ENCODE results near the gene ADARB1. TPM values are rescaled to one million over a fixed set of nuclear protein-coding genes. Genes with fewer than 3 reads are reported as not detected.

ADARB1 gene
- total RNA-seq, 4 donors from 2014 or later, result 18.2 to 57.6 (median 32.0) TPM

DNA sequence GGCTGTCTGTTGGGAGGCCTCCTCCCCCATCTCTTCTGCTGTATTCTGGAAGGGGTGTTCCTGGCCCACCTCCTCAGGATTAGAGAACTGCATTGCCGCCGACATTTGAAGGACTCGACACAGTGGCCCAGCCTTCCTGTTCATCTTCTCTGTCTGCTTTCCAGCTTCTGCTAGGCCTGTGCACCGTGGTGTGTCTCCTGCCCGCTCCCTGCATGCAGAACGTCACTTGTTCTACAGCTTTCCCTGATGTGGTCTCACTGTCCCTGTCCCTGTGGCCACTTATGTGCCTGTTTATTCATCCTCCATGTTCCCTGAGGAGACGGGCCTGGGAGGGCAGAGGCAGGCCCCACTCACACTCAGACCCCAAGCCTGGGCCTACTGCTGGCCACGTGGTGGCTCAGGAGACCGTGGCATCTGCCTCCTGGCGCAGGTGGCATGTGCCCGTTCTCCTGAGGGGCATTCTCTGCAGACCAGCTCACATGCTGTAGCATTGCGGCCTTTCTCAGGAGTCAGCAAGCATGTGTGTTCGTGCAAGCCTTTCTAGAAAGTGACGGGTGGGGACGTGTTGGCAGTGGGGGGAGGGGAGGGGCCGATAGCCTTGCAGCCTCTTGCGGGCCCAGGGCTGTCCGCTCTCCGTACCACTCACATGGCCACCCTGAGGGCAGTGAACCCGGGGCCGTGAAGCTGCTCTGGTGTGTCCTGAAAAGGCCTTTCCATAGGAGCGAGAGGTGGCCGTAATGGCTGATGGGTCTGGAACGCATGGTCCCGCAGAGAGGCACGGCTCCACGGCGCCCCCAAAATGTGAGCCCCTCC, 177.5 kb downstream of the ADARB1 start:
- Histone ChIP-seq H3K4me1 (peaks cover 0 to 10% (median 3%) of the 10 kb centered on the region in 4 donors), H3K36me3 (no peaks in the 10 kb centered on the region), H3K27me3 (peaks cover 0 to 43% of the 10 kb centered on the region in 2 donors), H3K9me3 (peaks cover 0 to 4% (median 0%) of the 10 kb centered on the region in 4 donors), H3K27ac (no peak overlapping the region), H3K4me3 (no peak overlapping the region)
- 90% methylated on average over 25 to 26 of the region's 28 CpGs for WGBS, 2 donors
- TF ChIP-seq CTCF (IDR thresholded peaks at IDR 0.05) (no peak), POLR2A (IDR thresholded peaks at IDR 0.05) (no peak), EP300 (IDR thresholded peaks at IDR 0.05) (no peak)
- no peak for DNase-seq (ENCODE audit: low spot score in 2 of 2)

DNA sequence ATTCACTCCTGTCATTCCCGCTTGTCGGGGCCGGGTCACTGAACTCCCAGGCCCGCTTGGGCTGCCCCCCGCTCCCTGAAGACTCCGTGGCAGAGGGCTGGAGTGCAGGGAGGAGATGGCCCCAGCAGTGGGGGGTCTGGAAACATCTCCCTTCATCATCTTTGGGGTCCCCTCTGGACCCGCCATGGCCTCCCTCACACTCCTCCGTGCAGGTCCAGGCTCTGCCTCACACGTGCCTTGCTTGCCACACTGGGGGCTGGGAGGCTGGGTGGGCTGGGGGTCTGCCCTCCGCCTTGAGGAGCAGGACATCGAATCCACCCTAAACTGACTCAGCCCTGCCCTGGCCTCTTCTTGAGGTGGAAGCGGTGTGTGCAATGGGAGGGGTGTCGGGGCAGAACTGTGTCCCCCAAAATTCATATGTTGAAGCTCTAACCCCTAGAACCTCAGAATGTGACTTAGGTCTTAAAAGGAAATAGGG, 178.1 kb downstream of the ADARB1 start:
- 85 to 94% methylated on average over 7 to 13 of the region's 13 CpGs for WGBS, 2 donors
- H3K4me3 ChIP-seq, result no peak overlapping the region
- no peaks in the 10 kb centered on the region for H3K36me3 ChIP-seq
- DNase-seq (ENCODE audit: low spot score in 2 of 2), result no peak
- no peak overlapping the region for H3K27ac ChIP-seq
- TF ChIP-seq POLR2A (IDR thresholded peaks at IDR 0.05), result no peak
- no peak for TF ChIP-seq EP300 (IDR thresholded peaks at IDR 0.05)
- H3K9me3 ChIP-seq, result peaks cover 0 to 4% (median 0%) of the 10 kb centered on the region in 4 donors
- H3K4me1 ChIP-seq, result peaks cover 0 to 10% (median 3%) of the 10 kb centered on the region in 4 donors
- peaks cover 0 to 49% of the 10 kb centered on the region in 2 donors for H3K27me3 ChIP-seq

DNA sequence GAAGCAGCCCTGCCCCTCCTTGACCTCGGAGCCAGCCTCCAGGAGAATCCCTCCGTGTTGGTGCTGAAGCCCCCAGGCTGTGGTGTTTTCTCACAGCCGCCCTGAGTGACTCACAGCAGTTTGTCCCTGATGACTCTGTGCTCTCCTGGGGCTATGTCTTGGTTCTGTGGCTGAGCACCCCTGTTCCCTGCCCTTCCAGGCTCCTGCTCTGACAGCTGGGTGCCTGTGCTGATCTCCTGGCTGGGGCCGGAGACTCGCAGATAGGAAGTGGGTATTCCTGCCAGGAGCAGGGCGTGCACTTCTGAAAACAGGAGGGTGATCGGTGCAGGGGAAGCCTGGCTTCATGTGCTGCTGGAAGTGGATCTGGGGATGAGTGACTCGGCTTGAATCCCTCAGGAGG, 178.8 kb downstream of the ADARB1 start:
- H3K27ac ChIP-seq, result no peak overlapping the region
- H3K4me3 ChIP-seq, result no peak overlapping the region
- TF ChIP-seq CTCF (IDR thresholded peaks at IDR 0.05) (no peak), EP300 (IDR thresholded peaks at IDR 0.05) (no peak), POLR2A (IDR thresholded peaks at IDR 0.05) (no peak)
- H3K9me3 ChIP-seq, result peaks cover 0 to 4% (median 0%) of the 10 kb centered on the region in 4 donors
- no peaks in the 10 kb centered on the region for H3K36me3 ChIP-seq
- H3K4me1 ChIP-seq, result peaks cover 0 to 16% (median 3%) of the 10 kb centered on the region in 4 donors
- DNase-seq (ENCODE audit: low spot score in 2 of 2), result no peak
- H3K27me3 ChIP-seq, result peaks cover 0 to 53% of the 10 kb centered on the region in 2 donors
- WGBS, 2 donors, result 51 to 57% methylated on average over 7 to 8 of the region's 8 CpGs

DNA sequence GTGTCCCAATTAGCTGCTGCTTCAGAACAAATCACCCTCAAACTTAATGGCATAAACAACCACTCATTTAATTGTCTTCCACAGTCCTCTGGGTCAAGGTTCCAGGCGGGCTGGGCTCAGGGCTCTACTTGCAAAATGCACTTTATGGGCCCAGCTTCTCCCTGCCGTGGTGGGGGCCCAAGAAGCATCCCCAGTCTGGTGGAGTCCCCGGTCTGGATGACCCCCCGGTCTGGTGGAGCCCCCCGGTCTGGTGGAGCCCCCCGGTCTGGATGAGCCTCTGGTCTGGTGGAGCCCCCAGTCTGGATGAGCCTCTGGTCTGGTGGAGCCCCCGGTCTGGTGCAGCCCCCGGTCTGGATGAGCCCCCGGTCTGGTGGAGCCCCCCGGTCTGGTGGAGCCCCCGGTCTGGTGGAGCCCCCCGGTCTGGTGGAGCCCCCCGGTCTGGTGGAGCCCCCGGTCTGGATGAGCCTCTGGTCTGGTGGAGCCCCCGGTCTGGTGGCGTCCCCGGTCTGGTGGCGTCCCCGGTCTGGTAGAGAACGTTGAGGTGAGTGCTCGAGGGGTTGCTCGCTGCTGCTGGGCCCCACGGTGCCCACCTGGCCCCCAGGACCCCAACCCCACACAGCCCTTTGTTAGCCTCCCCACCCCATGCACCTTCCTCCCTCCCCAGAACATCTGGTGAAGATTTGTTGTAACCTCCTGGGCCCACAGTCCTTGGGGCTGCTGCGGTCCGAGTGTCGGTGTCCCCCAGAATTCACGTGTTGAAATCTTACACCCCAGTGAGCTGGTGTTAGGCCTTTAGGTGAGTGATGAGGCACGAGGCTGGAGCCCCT, 179.5 kb downstream of the ADARB1 start:
- H3K27me3 ChIP-seq, result peaks cover 0 to 53% of the 10 kb centered on the region in 2 donors
- H3K4me3 ChIP-seq, result no peak overlapping the region
- WGBS, 2 donors, result 71 to 86% methylated on average over 9 to 17 of the region's 28 CpGs
- H3K27ac ChIP-seq, result no peak overlapping the region
- peaks cover 0 to 4% (median 0%) of the 10 kb centered on the region in 4 donors for H3K9me3 ChIP-seq
- H3K4me1 ChIP-seq, result peaks cover 0 to 16% (median 2%) of the 10 kb centered on the region in 4 donors
- no peak for DNase-seq (ENCODE audit: low spot score in 2 of 2)
- TF ChIP-seq POLR2A (IDR thresholded peaks at IDR 0.05) (no peak), CTCF (IDR thresholded peaks at IDR 0.05) (no peak), EP300 (IDR thresholded peaks at IDR 0.05) (no peak)
- H3K36me3 ChIP-seq, result no peaks in the 10 kb centered on the region

GRCh38 chr21:45254460-45254930, 180.1 kb downstream of the ADARB1 start:
- WGBS, 2 donors, result 77 to 78% methylated on average over 17 of the region's 17 CpGs
- DNase-seq (ENCODE audit: low spot score in 2 of 2), result no peak

More at GRCh38 chr21:45254460-45254930, 180.1 kb downstream of the ADARB1 start:
- peaks cover 0 to 11% (median 0%) of the 10 kb centered on the region in 4 donors for H3K4me1 ChIP-seq
- H3K36me3 ChIP-seq, result no peaks in the 10 kb centered on the region
- H3K27ac ChIP-seq, result no peak overlapping the region
- H3K9me3 ChIP-seq, result peaks cover 0 to 4% (median 0%) of the 10 kb centered on the region in 4 donors
- TF ChIP-seq POLR2A (IDR thresholded peaks at IDR 0.05), result no peak
- TF ChIP-seq CTCF (IDR thresholded peaks at IDR 0.05), result no peak
- TF ChIP-seq EP300 (IDR thresholded peaks at IDR 0.05), result no peak
- H3K4me3 ChIP-seq, result no peak overlapping the region
- peaks cover 0 to 53% of the 10 kb centered on the region in 2 donors for H3K27me3 ChIP-seq

Measured in tibial nerve (tissue), 4 donors.